ENCODE results near the gene NFIA.

GRCh38 chr1:61276246-61276645 is 193.9 kb downstream of the NFIA start:
- TF ChIP-seq CTCF (IDR thresholded peaks at IDR 0.05) (no peak), POLR2AphosphoS5 (IDR thresholded peaks at IDR 0.05) (no peak)

All from upper lobe of left lung (tissue), 4 donors.